Activated naive CD4-positive, alpha-beta T cell (primary cell): ENCODE measurements around the gene ESR1.

Experiments used
- DNase-seq, 4 experiments: peaks; one replicate each; lab custom pipeline; 2025; lab: John Stamatoyannopoulos, UW

Gene ESR1

DNA sequence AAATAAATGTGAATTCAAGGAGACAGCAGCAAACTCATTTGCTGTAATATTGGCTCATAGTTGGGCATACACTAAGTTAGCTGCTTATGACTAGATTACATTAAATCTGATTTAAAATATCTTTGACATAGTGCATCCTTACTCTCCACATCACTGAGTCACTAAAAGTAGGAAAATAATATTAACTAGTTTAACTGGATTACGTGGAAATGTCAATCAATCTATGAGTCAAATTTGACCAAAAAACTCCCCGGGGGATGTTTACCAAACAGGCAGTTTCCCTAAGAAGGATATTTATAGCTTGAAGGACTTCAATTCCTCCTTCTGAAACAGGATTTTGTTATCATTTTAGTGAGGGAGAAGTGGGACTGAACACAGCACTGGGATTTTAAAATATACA is 366.5 kb downstream of the ESR1 start:
- no peak for DNase-seq

DNA sequence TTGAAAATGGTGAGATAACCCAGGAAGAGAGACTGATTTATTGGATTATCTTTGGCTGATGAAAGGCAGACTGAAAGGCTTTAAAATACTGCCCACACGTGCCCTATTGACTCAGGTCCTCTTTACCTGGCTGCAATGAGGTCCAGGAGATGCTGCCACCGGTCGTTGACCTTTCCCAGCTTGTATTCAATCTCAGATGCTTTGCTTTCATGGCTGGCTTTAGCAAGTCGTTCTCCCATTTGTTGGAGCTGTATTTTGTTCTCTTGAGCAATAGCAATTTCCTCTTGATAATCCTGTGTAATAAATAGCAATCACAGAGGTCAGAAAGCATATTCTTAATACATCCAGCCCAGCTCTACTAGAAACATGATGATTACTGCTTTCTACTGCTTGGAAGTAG is 368.8 kb downstream of the ESR1 start:
- no peak for DNase-seq
